ENCODE data around the gene FN3KRP.
A peak's percentile ranks its signal among the peaks of the same experiment; 100 is the strongest.

FN3KRP gene

GRCh38 chr17:82723169-82723807, 6.8 kb downstream of the FN3KRP start:
- H3K27me3 ChIP-seq (replicated peaks in 2 of 5; ENCODE audit: control insufficient read depth in 4 of 5, insufficient read depth in 5 of 5, low read length in 4 of 5): no peaks in the 10 kb centered on the region
- H3K9me3 ChIP-seq (ENCODE audit: control extremely low read depth in 1 of 5, control insufficient read depth in 4 of 5, insufficient read depth in 2 of 5, low read depth in 1 of 5, low read length in 4 of 5): no peaks in the 10 kb centered on the region
- ChIA-PET CTCF (interaction anchor here (0.6 kb wide), 1 partner anchor 13 kb away, joined by 3 read pairs; no protein-coding TSS in a partner anchor), POLR2A (no interaction called here)
- WGBS (ENCODE audit: insufficient coverage): 95% methylated on average over 17 of the region's 26 CpGs
- H3K27ac ChIP-seq (ENCODE audit: insufficient read depth in 1 of 2, low read depth in 1 of 2, low read length in 2 of 2, poor library complexity in 1 of 2, severe bottlenecking in 2 of 2): no peak overlapping the region
- peaks cover 4 to 58% (median 42%) of the 10 kb centered on the region in 4 experiments for H3K36me3 ChIP-seq (ENCODE audit: control insufficient read depth in 4 of 4, insufficient read depth in 4 of 4, low read length in 3 of 4)
- H3K4me3 ChIP-seq (ENCODE audit: control insufficient read depth in 1 of 7, extremely low read depth in 1 of 7, insufficient read depth in 4 of 7, low read depth in 2 of 7, low read length in 6 of 7): no peak overlapping the region
- no peak for DNase-seq
- peaks cover 0 to under 1% (median 0%) of the 10 kb centered on the region in 4 experiments for H3K4me1 ChIP-seq (ENCODE audit: control extremely low read depth in 1 of 4, control insufficient read depth in 4 of 4, insufficient read depth in 4 of 4, low read length in 3 of 4)

DNA sequence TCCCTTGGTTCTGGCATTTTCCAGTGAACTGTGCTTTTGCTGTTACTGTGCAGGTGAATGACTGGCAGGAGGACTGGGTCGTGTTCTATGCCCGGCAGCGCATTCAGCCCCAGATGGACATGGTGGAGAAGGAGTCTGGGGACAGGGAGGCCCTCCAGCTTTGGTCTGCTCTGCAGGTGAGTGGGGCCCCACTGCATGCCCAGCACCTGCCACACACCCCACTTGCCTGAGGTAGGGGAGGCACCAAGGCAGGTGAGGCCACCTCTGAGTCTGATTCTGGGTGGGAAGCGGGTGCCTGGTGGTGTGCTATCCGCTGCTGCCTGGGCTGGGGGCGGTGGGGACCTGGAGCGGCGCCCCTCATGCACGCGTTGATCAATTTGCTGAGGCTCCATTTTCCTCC, 9.9 kb downstream of the FN3KRP start:
- no peaks in the 10 kb centered on the region for H3K4me1 ChIP-seq (ENCODE audit: control extremely low read depth in 1 of 4, control insufficient read depth in 4 of 4, insufficient read depth in 4 of 4, low read length in 3 of 4)
- no peak overlapping the region for H3K27ac ChIP-seq (ENCODE audit: insufficient read depth in 1 of 2, low read depth in 1 of 2, low read length in 2 of 2, poor library complexity in 1 of 2, severe bottlenecking in 2 of 2)
- no peaks in the 10 kb centered on the region for H3K27me3 ChIP-seq (replicated peaks in 2 of 5; ENCODE audit: control insufficient read depth in 4 of 5, insufficient read depth in 5 of 5, low read length in 4 of 5)
- POLR2A ChIA-PET: no interaction called here
- peaks cover 4 to 47% (median 32%) of the 10 kb centered on the region in 4 experiments for H3K36me3 ChIP-seq (ENCODE audit: control insufficient read depth in 4 of 4, insufficient read depth in 4 of 4, low read length in 3 of 4)
- DNase-seq: no peak
- 96% methylated on average over 10 of the region's 10 CpGs for WGBS (ENCODE audit: insufficient coverage)
- CTCF ChIA-PET: interaction anchor here (1.3 to 1.4 kb wide), 2 partner anchors 9 to 11 kb away, joined by 4 to 5 read pairs; partner anchors contain the start of gene FN3KRP
- H3K4me3 ChIP-seq (ENCODE audit: control insufficient read depth in 1 of 7, extremely low read depth in 1 of 7, insufficient read depth in 4 of 7, low read depth in 2 of 7, low read length in 6 of 7): no peak overlapping the region
- H3K9me3 ChIP-seq (ENCODE audit: control extremely low read depth in 1 of 5, control insufficient read depth in 4 of 5, insufficient read depth in 2 of 5, low read depth in 1 of 5, low read length in 4 of 5): no peaks in the 10 kb centered on the region

DNA sequence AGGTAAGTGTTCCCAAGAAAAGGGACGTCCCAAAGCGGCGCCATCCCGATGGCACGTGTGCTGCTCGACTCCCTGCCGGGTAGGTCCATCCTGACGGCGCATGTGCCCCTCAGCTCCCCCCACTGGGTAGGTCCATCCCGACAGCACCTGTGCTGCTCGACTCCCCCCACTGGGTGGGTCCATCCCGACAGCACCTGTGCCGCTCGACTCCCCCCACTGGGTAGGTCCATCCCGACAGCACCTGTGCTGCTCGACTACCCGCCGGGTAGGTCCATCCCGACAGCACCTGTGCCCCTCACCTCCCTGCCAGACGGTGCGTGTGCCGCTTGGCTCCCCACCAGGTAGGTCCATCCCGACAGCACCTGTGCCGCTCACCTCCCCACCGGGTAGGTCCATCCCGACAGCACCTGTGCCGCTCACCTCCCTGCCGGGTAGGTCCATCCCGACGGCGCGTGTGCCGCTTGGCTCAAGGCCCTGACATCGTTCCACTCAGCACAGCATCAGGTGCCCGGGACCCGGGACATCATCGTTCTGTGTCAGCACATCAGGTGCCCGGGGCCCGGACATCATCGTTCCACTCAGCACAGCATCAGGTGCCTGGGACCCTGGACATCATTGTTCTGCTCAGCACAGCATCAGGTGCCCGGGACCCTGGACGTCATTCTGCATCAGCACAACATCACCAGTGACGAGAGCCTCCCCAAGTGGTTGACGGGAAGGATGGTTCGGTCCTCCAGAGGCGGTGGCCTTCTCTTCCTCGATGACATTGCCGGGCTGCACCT, 13.2 kb downstream of the FN3KRP start:
- H3K4me3 ChIP-seq (ENCODE audit: control insufficient read depth in 1 of 7, extremely low read depth in 1 of 7, insufficient read depth in 4 of 7, low read depth in 2 of 7, low read length in 6 of 7): no peak overlapping the region
- WGBS (ENCODE audit: insufficient coverage): 90% methylated on average over 48 of the region's 48 CpGs
- peaks cover 8 to 44% (median 28%) of the 10 kb centered on the region in 4 experiments for H3K36me3 ChIP-seq (ENCODE audit: control insufficient read depth in 4 of 4, insufficient read depth in 4 of 4, low read length in 3 of 4)
- no peaks in the 10 kb centered on the region for H3K27me3 ChIP-seq (replicated peaks in 2 of 5; ENCODE audit: control insufficient read depth in 4 of 5, insufficient read depth in 5 of 5, low read length in 4 of 5)
- DNase-seq: no peak
- H3K27ac ChIP-seq (ENCODE audit: insufficient read depth in 1 of 2, low read depth in 1 of 2, low read length in 2 of 2, poor library complexity in 1 of 2, severe bottlenecking in 2 of 2): no peak overlapping the region
- peaks cover 1 to 18% (median 8%) of the 10 kb centered on the region in 5 experiments for H3K9me3 ChIP-seq (ENCODE audit: control extremely low read depth in 1 of 5, control insufficient read depth in 4 of 5, insufficient read depth in 2 of 5, low read depth in 1 of 5, low read length in 4 of 5)
- H3K4me1 ChIP-seq (ENCODE audit: control extremely low read depth in 1 of 4, control insufficient read depth in 4 of 4, insufficient read depth in 4 of 4, low read length in 3 of 4): no peaks in the 10 kb centered on the region
- ChIA-PET POLR2A (no interaction called here), CTCF (interaction anchor here (1.0 kb wide), 1 partner anchor 13 kb away, joined by 4 read pairs; the partner anchor contains the start of gene FN3KRP)

GRCh38 chr17:82732118-82732743, 15.7 kb downstream of the FN3KRP start:
- POLR2A ChIA-PET: no interaction called here
- H3K4me1 ChIP-seq (ENCODE audit: control extremely low read depth in 1 of 4, control insufficient read depth in 4 of 4, insufficient read depth in 4 of 4, low read length in 3 of 4): peaks cover 0 to 10% (median 10%) of the 10 kb centered on the region in 4 experiments
- CTCF ChIA-PET: interaction anchor here (1.4 kb wide), 1 partner anchor 21 kb away, joined by 3 read pairs; no protein-coding TSS in a partner anchor
- no peaks in the 10 kb centered on the region for H3K27me3 ChIP-seq (replicated peaks in 2 of 5; ENCODE audit: control insufficient read depth in 4 of 5, insufficient read depth in 5 of 5, low read length in 4 of 5)
- no peak overlapping the region for H3K27ac ChIP-seq (ENCODE audit: insufficient read depth in 1 of 2, low read depth in 1 of 2, low read length in 2 of 2, poor library complexity in 1 of 2, severe bottlenecking in 2 of 2)
- peaks cover 6 to 31% (median 19%) of the 10 kb centered on the region in 4 experiments for H3K36me3 ChIP-seq (ENCODE audit: control insufficient read depth in 4 of 4, insufficient read depth in 4 of 4, low read length in 3 of 4)
- 100% methylated on average over 5 of the region's 13 CpGs for WGBS (ENCODE audit: insufficient coverage)
- no peak for DNase-seq
- H3K4me3 ChIP-seq (ENCODE audit: control insufficient read depth in 1 of 7, extremely low read depth in 1 of 7, insufficient read depth in 4 of 7, low read depth in 2 of 7, low read length in 6 of 7): no peak overlapping the region
- H3K9me3 ChIP-seq (ENCODE audit: control extremely low read depth in 1 of 5, control insufficient read depth in 4 of 5, insufficient read depth in 2 of 5, low read depth in 1 of 5, low read length in 4 of 5): peaks cover 1 to 18% (median 8%) of the 10 kb centered on the region in 5 experiments

DNA sequence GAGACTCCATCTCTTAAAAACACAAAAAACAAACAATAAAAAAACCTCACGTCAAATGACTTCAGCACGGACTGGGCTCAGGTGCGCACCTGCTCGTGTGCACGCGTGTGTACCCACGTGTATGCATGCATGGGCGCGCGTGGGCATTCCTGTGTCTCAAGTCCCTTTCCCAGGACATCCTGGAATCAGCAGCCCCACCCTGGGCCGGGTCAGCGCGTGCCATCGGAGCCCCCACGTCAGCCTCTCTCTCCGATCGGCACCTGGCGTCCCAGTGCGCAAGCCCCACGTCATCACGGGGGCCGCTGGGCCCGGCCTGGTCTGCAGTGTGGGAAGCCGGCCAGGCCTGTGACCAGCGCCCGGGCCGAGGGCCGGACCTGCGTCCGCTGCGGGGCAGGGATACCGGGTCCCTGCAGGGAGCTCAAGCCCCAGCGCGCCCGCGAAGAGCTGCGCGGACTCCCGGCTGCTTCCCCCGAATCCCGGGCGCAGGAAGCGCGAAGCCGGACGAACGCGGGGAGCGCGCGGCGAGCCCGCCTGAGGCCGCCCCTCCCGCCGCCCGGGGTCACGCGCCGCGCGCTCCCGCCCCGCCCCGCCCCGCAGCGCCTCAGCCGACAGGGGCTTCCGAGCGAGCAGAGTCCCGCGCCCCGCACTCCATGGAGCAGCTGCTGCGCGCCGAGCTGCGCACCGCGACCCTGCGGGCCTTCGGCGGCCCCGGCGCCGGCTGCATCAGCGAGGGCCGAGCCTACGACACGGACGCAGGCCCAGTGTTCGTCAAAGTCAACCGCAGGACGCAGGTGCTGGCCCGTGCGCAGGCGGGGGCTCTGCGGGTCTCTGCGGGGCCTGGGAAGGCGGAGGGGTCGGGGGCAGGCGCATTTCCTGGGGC, 18.7 kb downstream of the FN3KRP start, which contains the start of gene FN3K:
Gene FN3K (plus strand): TSS at position 629 of the 880 bp plus-strand sequence. CDS start 22 bp downstream, at position 651.
- POLR2A ChIA-PET: interaction anchor here (0.6 to 0.8 kb wide), 2 partner anchors 19 to 21 kb away, joined by 3 read pairs; partner anchors contain the start of gene FN3KRP
- Histone ChIP-seq H3K27me3 (replicated peaks in 2 of 5; ENCODE audit: control insufficient read depth in 4 of 5, insufficient read depth in 5 of 5, low read length in 4 of 5) (no peaks in the 10 kb centered on the region), H3K4me3 (ENCODE audit: control insufficient read depth in 1 of 7, extremely low read depth in 1 of 7, insufficient read depth in 4 of 7, low read depth in 2 of 7, low read length in 6 of 7) (peak within 1 kb of the TSS; percentile 25 to 78 (median 60)), H3K27ac (ENCODE audit: insufficient read depth in 1 of 2, low read depth in 1 of 2, low read length in 2 of 2, poor library complexity in 1 of 2, severe bottlenecking in 2 of 2) (peak within 1 kb of the TSS in 1 of 2 experiments; percentile 34), H3K4me1 (ENCODE audit: control extremely low read depth in 1 of 4, control insufficient read depth in 4 of 4, insufficient read depth in 4 of 4, low read length in 3 of 4) (peaks cover 0 to 10% (median 10%) of the 10 kb centered on the region in 4 experiments), H3K9me3 (ENCODE audit: control extremely low read depth in 1 of 5, control insufficient read depth in 4 of 5, insufficient read depth in 2 of 5, low read depth in 1 of 5, low read length in 4 of 5) (peaks cover 1 to 18% (median 8%) of the 10 kb centered on the region in 5 experiments), H3K36me3 (ENCODE audit: control insufficient read depth in 4 of 4, insufficient read depth in 4 of 4, low read length in 3 of 4) (peaks cover 3 to 18% (median 11%) of the 10 kb centered on the region in 4 experiments)
- peak; percentile 30 to 72 (median 59) for DNase-seq
- WGBS (ENCODE audit: insufficient coverage): 9% methylated on average over 71 of the region's 101 CpGs
- CTCF ChIA-PET: no interaction called here

DNA sequence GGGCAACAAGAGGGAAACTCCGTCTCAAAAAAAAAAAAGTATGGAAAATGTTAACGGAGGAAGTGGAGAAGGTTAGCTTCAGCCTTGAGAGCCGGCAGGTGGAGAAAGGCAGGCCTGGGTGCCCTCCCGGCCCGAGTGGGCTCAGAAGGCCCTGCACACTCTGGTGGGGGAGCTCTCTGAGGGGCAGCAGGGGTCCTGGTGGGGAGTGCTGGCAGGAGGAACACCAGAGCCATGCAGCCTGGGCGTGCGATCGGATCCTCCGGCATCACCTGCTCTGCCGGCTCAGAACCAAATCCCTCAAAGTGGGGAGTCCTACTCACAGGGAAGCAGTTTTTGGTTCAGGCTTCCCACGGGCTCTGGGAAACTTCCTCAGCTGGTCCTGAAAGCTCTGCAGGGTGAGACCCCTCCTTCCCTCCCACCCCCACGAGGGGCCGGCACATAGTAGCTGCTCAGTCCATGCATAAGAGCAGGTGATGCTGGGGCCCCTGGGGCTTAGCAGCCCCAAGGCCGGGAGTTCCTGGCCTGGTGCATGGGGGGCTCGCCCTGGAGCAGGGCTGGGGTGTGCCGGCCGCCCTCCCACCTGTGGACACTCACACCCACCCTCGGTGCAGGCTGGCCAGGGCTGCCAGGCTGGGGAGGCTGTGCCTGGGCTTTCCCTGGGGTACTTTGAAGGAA, 20.1 kb downstream of the FN3KRP start:
- Histone ChIP-seq H3K27ac (ENCODE audit: insufficient read depth in 1 of 2, low read depth in 1 of 2, low read length in 2 of 2, poor library complexity in 1 of 2, severe bottlenecking in 2 of 2) (no peak overlapping the region), H3K36me3 (ENCODE audit: control insufficient read depth in 4 of 4, insufficient read depth in 4 of 4, low read length in 3 of 4) (peaks cover 8 to 29% (median 14%) of the 10 kb centered on the region in 4 experiments), H3K4me1 (ENCODE audit: control extremely low read depth in 1 of 4, control insufficient read depth in 4 of 4, insufficient read depth in 4 of 4, low read length in 3 of 4) (peaks cover 0 to 10% (median 10%) of the 10 kb centered on the region in 4 experiments), H3K27me3 (replicated peaks in 2 of 5; ENCODE audit: control insufficient read depth in 4 of 5, insufficient read depth in 5 of 5, low read length in 4 of 5) (no peaks in the 10 kb centered on the region), H3K9me3 (ENCODE audit: control extremely low read depth in 1 of 5, control insufficient read depth in 4 of 5, insufficient read depth in 2 of 5, low read depth in 1 of 5, low read length in 4 of 5) (peaks cover 1 to 24% (median 21%) of the 10 kb centered on the region in 5 experiments), H3K4me3 (ENCODE audit: control insufficient read depth in 1 of 7, extremely low read depth in 1 of 7, insufficient read depth in 4 of 7, low read depth in 2 of 7, low read length in 6 of 7) (no peak overlapping the region)
- ChIA-PET POLR2A (no interaction called here), CTCF (interaction anchor here (0.7 kb wide), 1 partner anchor 13 kb away, joined by 3 read pairs; no protein-coding TSS in a partner anchor)
- over 99% methylated on average over 16 of the region's 18 CpGs for WGBS (ENCODE audit: insufficient coverage)
- DNase-seq: no peak
